ENCODE data around the gene CTIF. TPM values are rescaled to one million over a fixed set of nuclear protein-coding genes. Genes with fewer than 3 reads are reported as not detected.

CTIF gene
- total RNA-seq, 1 donor from 2014 or later = 137 TPM

- peaks cover 14% of the 10 kb centered on the region for H3K9me3 Mint-ChIP-seq (ENCODE audit: unreplicated experiment)
- DNase-seq = peak; percentile 70
- TF ChIP-seq, protein P1, sequence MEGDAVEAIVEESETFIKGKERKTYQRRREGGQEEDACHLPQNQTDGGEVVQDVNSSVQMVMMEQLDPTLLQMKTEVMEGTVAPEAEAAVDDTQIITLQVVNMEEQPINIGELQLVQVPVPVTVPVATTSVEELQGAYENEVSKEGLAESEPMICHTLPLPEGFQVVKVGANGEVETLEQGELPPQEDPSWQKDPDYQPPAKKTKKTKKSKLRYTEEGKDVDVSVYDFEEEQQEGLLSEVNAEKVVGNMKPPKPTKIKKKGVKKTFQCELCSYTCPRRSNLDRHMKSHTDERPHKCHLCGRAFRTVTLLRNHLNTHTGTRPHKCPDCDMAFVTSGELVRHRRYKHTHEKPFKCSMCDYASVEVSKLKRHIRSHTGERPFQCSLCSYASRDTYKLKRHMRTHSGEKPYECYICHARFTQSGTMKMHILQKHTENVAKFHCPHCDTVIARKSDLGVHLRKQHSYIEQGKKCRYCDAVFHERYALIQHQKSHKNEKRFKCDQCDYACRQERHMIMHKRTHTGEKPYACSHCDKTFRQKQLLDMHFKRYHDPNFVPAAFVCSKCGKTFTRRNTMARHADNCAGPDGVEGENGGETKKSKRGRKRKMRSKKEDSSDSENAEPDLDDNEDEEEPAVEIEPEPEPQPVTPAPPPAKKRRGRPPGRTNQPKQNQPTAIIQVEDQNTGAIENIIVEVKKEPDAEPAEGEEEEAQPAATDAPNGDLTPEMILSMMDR (IDR thresholded peaks at IDR 0.05; ENCODE audit: partially characterized antibody, unreplicated experiment) = no peak
- H3K4me3 Mint-ChIP-seq (ENCODE audit: unreplicated experiment) = peak overlapping the region; percentile 71
- H3K36me3 Mint-ChIP-seq (ENCODE audit: unreplicated experiment) = no peaks in the 10 kb centered on the region
- H3K27me3 Mint-ChIP-seq (ENCODE audit: unreplicated experiment) = peaks cover 26% of the 10 kb centered on the region
- H3K4me1 Mint-ChIP-seq (ENCODE audit: low read depth, unreplicated experiment) = peaks cover 64% of the 10 kb centered on the region
- peak overlapping the region; percentile 95 for H3K27ac Mint-ChIP-seq (ENCODE audit: unreplicated experiment)
Measured at GRCh38 chr18:48607056-48607984, 68.5 kb downstream of the CTIF start.

GRCh38 chr18:48608581-48608980 lies 69.8 kb downstream of the CTIF start:
- H3K36me3 Mint-ChIP-seq (ENCODE audit: unreplicated experiment) = no peaks in the 10 kb centered on the region
- peak overlapping the region; percentile 25 for H3K4me3 Mint-ChIP-seq (ENCODE audit: unreplicated experiment)
- peaks cover 21% of the 10 kb centered on the region for H3K27me3 Mint-ChIP-seq (ENCODE audit: unreplicated experiment)
- H3K9me3 Mint-ChIP-seq (ENCODE audit: unreplicated experiment) = peaks cover 12% of the 10 kb centered on the region
- TF ChIP-seq, protein P1 (IDR thresholded peaks at IDR 0.05; ENCODE audit: partially characterized antibody, unreplicated experiment) = no peak
- H3K27ac Mint-ChIP-seq (ENCODE audit: unreplicated experiment) = peak overlapping the region; percentile 54
- H3K4me1 Mint-ChIP-seq (ENCODE audit: low read depth, unreplicated experiment) = peaks cover 75% of the 10 kb centered on the region
- peak; percentile 57 for DNase-seq

DNA sequence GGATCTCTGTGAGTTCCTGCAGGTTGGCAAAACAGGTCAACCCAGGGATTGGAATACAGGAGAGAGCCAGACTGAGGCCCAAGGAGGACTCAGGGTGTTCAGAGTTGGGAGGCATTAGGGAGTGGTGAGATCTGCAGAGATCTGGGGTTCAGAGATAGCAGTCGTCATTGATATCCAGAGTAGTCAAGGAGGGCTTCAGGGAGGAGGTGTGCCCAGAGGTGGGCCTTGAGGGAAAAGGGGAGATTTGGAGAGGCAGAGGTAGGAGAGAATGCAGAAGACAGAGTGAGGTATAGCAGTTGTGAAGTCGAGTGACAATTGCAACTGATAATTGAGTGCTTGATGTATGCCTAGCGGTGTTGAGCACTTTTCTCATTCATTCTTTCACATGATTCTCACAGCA lies 70.3 kb downstream of the CTIF start:
- DNase-seq = no peak
- Mint-ChIP-seq H3K27ac (ENCODE audit: unreplicated experiment) (peak overlapping the region; percentile 54), H3K4me3 (ENCODE audit: unreplicated experiment) (peak overlapping the region; percentile 25), H3K4me1 (ENCODE audit: low read depth, unreplicated experiment) (peaks cover 80% of the 10 kb centered on the region), H3K36me3 (ENCODE audit: unreplicated experiment) (no peaks in the 10 kb centered on the region), H3K9me3 (ENCODE audit: unreplicated experiment) (peaks cover 14% of the 10 kb centered on the region), H3K27me3 (ENCODE audit: unreplicated experiment) (peaks cover 21% of the 10 kb centered on the region)
- TF ChIP-seq, protein P1 (IDR thresholded peaks at IDR 0.05; ENCODE audit: partially characterized antibody, unreplicated experiment) = no peak

- Mint-ChIP-seq H3K9me3 (ENCODE audit: unreplicated experiment) (peaks cover 16% of the 10 kb centered on the region), H3K36me3 (ENCODE audit: unreplicated experiment) (no peaks in the 10 kb centered on the region), H3K4me1 (ENCODE audit: low read depth, unreplicated experiment) (peaks cover 78% of the 10 kb centered on the region), H3K27ac (ENCODE audit: unreplicated experiment) (peak overlapping the region; percentile 79), H3K27me3 (ENCODE audit: unreplicated experiment) (peaks cover 21% of the 10 kb centered on the region), H3K4me3 (ENCODE audit: unreplicated experiment) (no peak overlapping the region)
- DNase-seq = no peak
- TF ChIP-seq, protein P1 (IDR thresholded peaks at IDR 0.05; ENCODE audit: partially characterized antibody, unreplicated experiment) = no peak
Measured at GRCh38 chr18:48609820-48610815, 71.3 kb downstream of the CTIF start.
